ENCODE measurements around the gene RPL11. TPM values are rescaled to one million over a fixed set of nuclear protein-coding genes. Genes with fewer than 3 reads are reported as not detected.

RPL11 gene
- total RNA-seq, 1 experiment from 2014 or later, result 1,563 TPM

DNA sequence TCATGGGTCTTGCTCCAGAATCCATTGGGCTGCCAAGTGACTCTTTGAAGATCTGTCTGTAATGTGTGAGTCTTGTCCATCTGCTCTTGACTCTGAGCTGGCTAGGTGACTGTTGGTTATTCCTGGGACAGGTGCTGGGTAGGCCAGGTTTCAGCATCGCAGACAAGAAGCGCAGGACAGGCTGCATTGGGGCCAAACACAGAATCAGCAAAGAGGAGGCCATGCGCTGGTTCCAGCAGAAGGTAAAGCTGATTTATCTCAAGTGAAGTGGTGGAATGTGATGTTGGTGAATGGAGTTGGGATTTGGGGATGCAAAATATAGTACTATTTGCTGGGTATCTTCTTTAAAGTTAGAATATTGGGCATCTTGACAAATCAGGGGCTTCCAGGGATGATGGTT, 4.1 kb downstream of the RPL11 start:
- TF ChIP-seq, protein P1, sequence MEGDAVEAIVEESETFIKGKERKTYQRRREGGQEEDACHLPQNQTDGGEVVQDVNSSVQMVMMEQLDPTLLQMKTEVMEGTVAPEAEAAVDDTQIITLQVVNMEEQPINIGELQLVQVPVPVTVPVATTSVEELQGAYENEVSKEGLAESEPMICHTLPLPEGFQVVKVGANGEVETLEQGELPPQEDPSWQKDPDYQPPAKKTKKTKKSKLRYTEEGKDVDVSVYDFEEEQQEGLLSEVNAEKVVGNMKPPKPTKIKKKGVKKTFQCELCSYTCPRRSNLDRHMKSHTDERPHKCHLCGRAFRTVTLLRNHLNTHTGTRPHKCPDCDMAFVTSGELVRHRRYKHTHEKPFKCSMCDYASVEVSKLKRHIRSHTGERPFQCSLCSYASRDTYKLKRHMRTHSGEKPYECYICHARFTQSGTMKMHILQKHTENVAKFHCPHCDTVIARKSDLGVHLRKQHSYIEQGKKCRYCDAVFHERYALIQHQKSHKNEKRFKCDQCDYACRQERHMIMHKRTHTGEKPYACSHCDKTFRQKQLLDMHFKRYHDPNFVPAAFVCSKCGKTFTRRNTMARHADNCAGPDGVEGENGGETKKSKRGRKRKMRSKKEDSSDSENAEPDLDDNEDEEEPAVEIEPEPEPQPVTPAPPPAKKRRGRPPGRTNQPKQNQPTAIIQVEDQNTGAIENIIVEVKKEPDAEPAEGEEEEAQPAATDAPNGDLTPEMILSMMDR (IDR thresholded peaks at IDR 0.05; ENCODE audit: unreplicated experiment), result no peak
- CTCF ChIA-PET, result interaction anchor here (1.5 kb wide), 1 partner anchor 9 kb away, joined by 10 read pairs; no protein-coding TSS in a partner anchor

GRCh38 chr1:23696335-23696989, 4.9 kb downstream of the RPL11 start:
- Mint-ChIP-seq H3K4me1 (ENCODE audit: insufficient read depth, unreplicated experiment) (peaks cover 47% of the 10 kb centered on the region), H3K27ac (ENCODE audit: low read depth, unreplicated experiment) (no peak overlapping the region), H3K27me3 (ENCODE audit: insufficient read depth, unreplicated experiment) (no peaks in the 10 kb centered on the region), H3K4me3 (ENCODE audit: unreplicated experiment) (peak overlapping the region; percentile 25), H3K9me3 (ENCODE audit: unreplicated experiment) (no peaks in the 10 kb centered on the region), H3K36me3 (ENCODE audit: insufficient read depth, unreplicated experiment) (peaks cover 100% of the 10 kb centered on the region)
- ChIA-PET CTCF (interaction anchor here (0.6 to 1.5 kb wide), 2 partner anchors 8 to 10 kb away, joined by 3 to 10 read pairs; no protein-coding TSS in a partner anchor), POLR2A (no interaction called here)
- no peak for DNase-seq (ENCODE audit: unreplicated experiment)
- no TSS peak for BruUV-seq (replicated peaks)
- TF ChIP-seq, protein P1 (IDR thresholded peaks at IDR 0.05; ENCODE audit: unreplicated experiment), result no peak
- intact Hi-C loops (cut with micrococcal nuclease), result no loop called here

More for the DNA sequence above, 4.1 kb downstream of the RPL11 start:
- no peak for DNase-seq (ENCODE audit: unreplicated experiment)
- H3K36me3 Mint-ChIP-seq (ENCODE audit: insufficient read depth, unreplicated experiment), result peaks cover 94% of the 10 kb centered on the region
- no TSS peak for BruUV-seq (replicated peaks)
- POLR2A ChIA-PET, result interaction anchor here (0.6 to 1.9 kb wide), 4 partner anchors 9 to 355 kb away, joined by 3 to 9 read pairs (median 5); no protein-coding TSS in a partner anchor
- H3K4me1 Mint-ChIP-seq (ENCODE audit: insufficient read depth, unreplicated experiment), result peaks cover 45% of the 10 kb centered on the region
- H3K4me3 Mint-ChIP-seq (ENCODE audit: unreplicated experiment), result peak overlapping the region; percentile 88
- H3K27me3 Mint-ChIP-seq (ENCODE audit: insufficient read depth, unreplicated experiment), result no peaks in the 10 kb centered on the region
- H3K9me3 Mint-ChIP-seq (ENCODE audit: unreplicated experiment), result no peaks in the 10 kb centered on the region
- H3K27ac Mint-ChIP-seq (ENCODE audit: low read depth, unreplicated experiment), result no peak overlapping the region
- intact Hi-C loops (cut with micrococcal nuclease), result no loop called here

DNA sequence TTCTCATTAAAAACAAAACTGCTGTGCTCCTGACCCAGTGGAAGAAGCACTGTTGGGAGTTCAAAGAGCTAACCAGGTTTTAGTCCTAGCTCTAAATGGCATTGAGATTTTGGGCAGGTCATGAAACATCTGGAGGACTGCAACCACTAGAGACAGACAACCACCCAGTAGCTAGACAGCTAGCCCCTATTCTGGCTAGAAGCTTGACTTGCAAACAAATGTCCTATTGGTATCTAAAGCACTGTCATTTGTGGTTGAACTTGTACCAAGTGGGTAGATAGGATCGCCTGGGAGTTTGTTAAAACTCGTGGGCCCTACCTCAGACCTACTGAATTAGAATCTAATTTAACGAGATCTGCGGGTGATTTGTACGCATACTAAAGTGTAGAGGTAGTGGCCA, 6.9 kb downstream of the RPL11 start:
- intact Hi-C loops (cut with micrococcal nuclease), result no loop called here
- ChIA-PET POLR2A (interaction anchor here (1.1 to 2.0 kb wide), 3 partner anchors 11 to 154 kb away, joined by 3 to 9 read pairs (median 3); no protein-coding TSS in a partner anchor), CTCF (interaction anchor here (1.0 kb wide), 1 partner anchor 117 kb away, joined by 3 read pairs; no protein-coding TSS in a partner anchor)

More for the DNA sequence above, 6.9 kb downstream of the RPL11 start:
- no TSS peak for BruUV-seq (replicated peaks)
- Mint-ChIP-seq H3K27me3 (ENCODE audit: insufficient read depth, unreplicated experiment) (no peaks in the 10 kb centered on the region), H3K4me1 (ENCODE audit: insufficient read depth, unreplicated experiment) (peaks cover 44% of the 10 kb centered on the region), H3K36me3 (ENCODE audit: insufficient read depth, unreplicated experiment) (peaks cover 100% of the 10 kb centered on the region), H3K9me3 (ENCODE audit: unreplicated experiment) (no peaks in the 10 kb centered on the region), H3K4me3 (ENCODE audit: unreplicated experiment) (no peak overlapping the region), H3K27ac (ENCODE audit: low read depth, unreplicated experiment) (no peak overlapping the region)
- DNase-seq (ENCODE audit: unreplicated experiment), result no peak
- TF ChIP-seq, protein P1 (IDR thresholded peaks at IDR 0.05; ENCODE audit: unreplicated experiment), result no peak
